ENCODE data around the gene FBXO3.
"Not testable (repeated sequence)": the region's sequence is repeated elsewhere in the genome, so short reads cannot be mapped to it uniquely, and the experiment has no call there.

FBXO3 gene

DNA sequence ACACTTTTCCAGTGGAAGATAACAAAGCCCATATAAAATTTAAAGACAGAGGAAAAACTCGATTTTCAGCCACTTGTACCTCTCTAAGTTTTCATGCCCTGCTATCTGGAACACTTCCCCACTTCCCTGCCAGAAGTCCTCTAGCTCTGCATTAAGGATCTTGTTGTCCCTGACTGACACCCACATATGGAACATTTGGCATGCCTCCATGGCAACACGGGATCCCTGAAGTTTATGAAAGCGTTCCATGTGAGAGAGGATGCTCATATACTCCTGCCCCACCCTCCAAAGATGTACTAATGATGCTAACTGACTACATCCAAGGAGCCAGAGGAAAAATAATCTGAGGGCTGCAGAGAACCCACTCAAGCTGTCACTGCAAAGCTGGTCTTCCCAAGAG, 64.9 kb downstream of the FBXO3 start:
- Histone ChIP-seq H3K4me2 (ENCODE audit: low read depth, low read length, poor library complexity, severe bottlenecking) (no peak overlapping the region), H4K20me1 (ENCODE audit: low read depth, low read length) (no peaks in the 10 kb centered on the region), H3K27ac (ENCODE audit: low read depth, low read length) (no peak overlapping the region), H3K9me2 (replicated peaks; ENCODE audit: insufficient read depth, low read length) (no peaks in the 10 kb centered on the region), H3K4me3 (ENCODE audit: insufficient read depth, low read length, poor library complexity, severe bottlenecking) (no peak overlapping the region), H3F3A (ENCODE audit: insufficient read depth) (no peaks in the 10 kb centered on the region), H3K9ac (ENCODE audit: low read length) (no peak overlapping the region), H3K79me2 (ENCODE audit: insufficient read depth, low read length) (no peaks in the 10 kb centered on the region), H3K27me3 (ENCODE audit: low read length) (no peaks in the 10 kb centered on the region), H3K36me3 (ENCODE audit: low read length) (no peaks in the 10 kb centered on the region), H2AFZ (ENCODE audit: low read depth, low read length, severe bottlenecking) (no peak overlapping the region), H3K9me3 (ENCODE audit: insufficient read depth, low read length) (no peaks in the 10 kb centered on the region)
- TF ChIP-seq, protein P1, sequence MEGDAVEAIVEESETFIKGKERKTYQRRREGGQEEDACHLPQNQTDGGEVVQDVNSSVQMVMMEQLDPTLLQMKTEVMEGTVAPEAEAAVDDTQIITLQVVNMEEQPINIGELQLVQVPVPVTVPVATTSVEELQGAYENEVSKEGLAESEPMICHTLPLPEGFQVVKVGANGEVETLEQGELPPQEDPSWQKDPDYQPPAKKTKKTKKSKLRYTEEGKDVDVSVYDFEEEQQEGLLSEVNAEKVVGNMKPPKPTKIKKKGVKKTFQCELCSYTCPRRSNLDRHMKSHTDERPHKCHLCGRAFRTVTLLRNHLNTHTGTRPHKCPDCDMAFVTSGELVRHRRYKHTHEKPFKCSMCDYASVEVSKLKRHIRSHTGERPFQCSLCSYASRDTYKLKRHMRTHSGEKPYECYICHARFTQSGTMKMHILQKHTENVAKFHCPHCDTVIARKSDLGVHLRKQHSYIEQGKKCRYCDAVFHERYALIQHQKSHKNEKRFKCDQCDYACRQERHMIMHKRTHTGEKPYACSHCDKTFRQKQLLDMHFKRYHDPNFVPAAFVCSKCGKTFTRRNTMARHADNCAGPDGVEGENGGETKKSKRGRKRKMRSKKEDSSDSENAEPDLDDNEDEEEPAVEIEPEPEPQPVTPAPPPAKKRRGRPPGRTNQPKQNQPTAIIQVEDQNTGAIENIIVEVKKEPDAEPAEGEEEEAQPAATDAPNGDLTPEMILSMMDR (IDR thresholded peaks at IDR 0.05; ENCODE audit: insufficient read depth, low read length, poor library complexity, severe bottlenecking): no peak
- TF ChIP-seq EZH2phosphoT487 (conservative IDR thresholded peaks at IDR 0.05; ENCODE audit: low read length): no peak

DNA sequence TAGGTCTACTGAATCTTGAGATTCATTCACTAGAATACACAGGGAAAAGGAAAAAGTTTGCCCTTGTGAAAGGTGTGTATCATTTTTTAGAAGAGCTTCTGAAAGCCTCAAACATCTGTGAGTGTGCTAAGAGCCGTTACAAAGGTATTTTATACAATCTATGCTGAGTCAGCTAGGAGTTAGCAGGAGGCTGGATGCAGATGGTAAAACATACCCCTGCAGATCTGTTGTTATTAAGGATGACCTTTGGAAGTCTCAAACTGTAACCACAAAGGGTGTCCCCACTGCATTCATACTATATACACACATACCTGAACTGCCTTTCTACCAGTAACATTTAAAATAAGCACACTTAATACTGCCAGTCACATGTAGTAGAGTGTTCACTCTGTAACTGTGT, 65.3 kb downstream of the FBXO3 start:
- H3K27me3 ChIP-seq (ENCODE audit: low read length): no peaks in the 10 kb centered on the region
- H3K4me3 ChIP-seq (ENCODE audit: insufficient read depth, low read length, poor library complexity, severe bottlenecking): no peak overlapping the region
- no peaks in the 10 kb centered on the region for H3K79me2 ChIP-seq (ENCODE audit: insufficient read depth, low read length)
- H4K20me1 ChIP-seq (ENCODE audit: low read depth, low read length): no peaks in the 10 kb centered on the region
- no peaks in the 10 kb centered on the region for H3K9me2 ChIP-seq (replicated peaks; ENCODE audit: insufficient read depth, low read length)
- no peaks in the 10 kb centered on the region for H3K36me3 ChIP-seq (ENCODE audit: low read length)
- no peak overlapping the region for H3K4me2 ChIP-seq (ENCODE audit: low read depth, low read length, poor library complexity, severe bottlenecking)
- no peak overlapping the region for H2AFZ ChIP-seq (ENCODE audit: low read depth, low read length, severe bottlenecking)
- no peaks in the 10 kb centered on the region for H3K9me3 ChIP-seq (ENCODE audit: insufficient read depth, low read length)
- TF ChIP-seq EZH2phosphoT487 (conservative IDR thresholded peaks at IDR 0.05; ENCODE audit: low read length): no peak
- TF ChIP-seq, protein P1 (IDR thresholded peaks at IDR 0.05; ENCODE audit: insufficient read depth, low read length, poor library complexity, severe bottlenecking): no peak
- no peak overlapping the region for H3K9ac ChIP-seq (ENCODE audit: low read length)
- no peak overlapping the region for H3K27ac ChIP-seq (ENCODE audit: low read depth, low read length)
- no peaks in the 10 kb centered on the region for H3F3A ChIP-seq (ENCODE audit: insufficient read depth)

GRCh38 chr11:33707831-33708230, 66.5 kb downstream of the FBXO3 start:
- H3K36me3 ChIP-seq (ENCODE audit: low read length); H3K9me2 ChIP-seq (replicated peaks; ENCODE audit: insufficient read depth, low read length); H4K20me1 ChIP-seq (ENCODE audit: low read depth, low read length); H3F3A ChIP-seq (ENCODE audit: insufficient read depth); H3K27ac ChIP-seq (ENCODE audit: low read depth, low read length); H3K79me2 ChIP-seq (ENCODE audit: insufficient read depth, low read length); H3K9ac ChIP-seq (ENCODE audit: low read length); H3K27me3 ChIP-seq (ENCODE audit: low read length); H3K9me3 ChIP-seq (ENCODE audit: insufficient read depth, low read length); H2AFZ ChIP-seq (ENCODE audit: low read depth, low read length, severe bottlenecking); H3K4me3 ChIP-seq (ENCODE audit: insufficient read depth, low read length, poor library complexity, severe bottlenecking); H3K4me2 ChIP-seq (ENCODE audit: low read depth, low read length, poor library complexity, severe bottlenecking): not testable (repeated sequence)

- no peak overlapping the region for H2AFZ ChIP-seq (ENCODE audit: low read depth, low read length, severe bottlenecking)
- no peaks in the 10 kb centered on the region for H4K20me1 ChIP-seq (ENCODE audit: low read depth, low read length)
- H3K9me2 ChIP-seq (replicated peaks; ENCODE audit: insufficient read depth, low read length): no peaks in the 10 kb centered on the region
- no peak overlapping the region for H3K9ac ChIP-seq (ENCODE audit: low read length)
- H3K27me3 ChIP-seq (ENCODE audit: low read length): no peaks in the 10 kb centered on the region
- no peak overlapping the region for H3K4me3 ChIP-seq (ENCODE audit: insufficient read depth, low read length, poor library complexity, severe bottlenecking)
- H3K36me3 ChIP-seq (ENCODE audit: low read length): no peaks in the 10 kb centered on the region
- no peaks in the 10 kb centered on the region for H3K79me2 ChIP-seq (ENCODE audit: insufficient read depth, low read length)
- no peak overlapping the region for H3K4me2 ChIP-seq (ENCODE audit: low read depth, low read length, poor library complexity, severe bottlenecking)
- TF ChIP-seq, protein P1 (IDR thresholded peaks at IDR 0.05; ENCODE audit: insufficient read depth, low read length, poor library complexity, severe bottlenecking): no peak
- no peak for TF ChIP-seq EZH2phosphoT487 (conservative IDR thresholded peaks at IDR 0.05; ENCODE audit: low read length)
- no peaks in the 10 kb centered on the region for H3K9me3 ChIP-seq (ENCODE audit: insufficient read depth, low read length)
- no peaks in the 10 kb centered on the region for H3F3A ChIP-seq (ENCODE audit: insufficient read depth)
- H3K27ac ChIP-seq (ENCODE audit: low read depth, low read length): no peak overlapping the region
Observed at GRCh38 chr11:33706966-33707365, 67.4 kb downstream of the FBXO3 start.
